BJ (cell line): ENCODE measurements around the gene ANXA6. TPM values are rescaled to one million over a fixed set of nuclear protein-coding genes. Genes with fewer than 3 reads are reported as not detected.

Experiments
- CTCF ChIA-PET: fragments of 350-600 bp; formaldehyde crosslinking; extraction: SDS; loops from one replicate; lab custom pipeline; 2021; ENCODE audit warnings: antibody characterized with exemption, inconsistent platforms; lab: Yijun Ruan, JAX
- POLR2A ChIA-PET: fragments of 300-600 bp; sonication (Branson Sonifier 250); formaldehyde crosslinking; extraction: SDS; loops from one replicate; lab custom pipeline; 2021; ENCODE audit warnings: antibody characterized with exemption; lab: Charles Lee
- DNase-seq: peaks from one replicate; pipeline ENCODE4 v3.0.0-alpha.2; 2011; ENCODE audit warnings: low read depth
- H3K27me3 ChIP-seq: 2 replicates; pipeline ENCODE4 v1.6.0; 2011; ENCODE audit warnings: low read length; ENCODE audit not compliant: control insufficient read depth, insufficient read depth
- H3K36me3 ChIP-seq: 2 replicates; pipeline ENCODE4 v1.5.1; 2011; ENCODE audit warnings: low read length; ENCODE audit not compliant: control insufficient read depth, insufficient read depth
- H3K4me3 ChIP-seq: 2 replicates; pipeline ENCODE4 v1.5.1; 2011; ENCODE audit warnings: low read depth, mild to moderate bottlenecking, control low read depth, low read length
- polyA plus RNA-seq: library from polyadenylated mRNA; depleted of rRNA; stranded (reverse); fragments of >200 nt; gene quantifications from 2 replicates; pipeline ENCODE4 v1.2.3, GENCODE V29; 2011
- TF ChIP-seq, protein P1 (sequence below): IDR thresholded peaks from 2 replicates; pipeline ENCODE4 v1.5.1; 2011; ENCODE audit warnings: low read depth, mild to moderate bottlenecking, control low read depth, inconsistent platforms, low read length, moderate library complexity; ENCODE audit not compliant: insufficient read depth

ANXA6 gene
- polyA plus RNA-seq, 1 experiment, result 528 TPM

DNA sequence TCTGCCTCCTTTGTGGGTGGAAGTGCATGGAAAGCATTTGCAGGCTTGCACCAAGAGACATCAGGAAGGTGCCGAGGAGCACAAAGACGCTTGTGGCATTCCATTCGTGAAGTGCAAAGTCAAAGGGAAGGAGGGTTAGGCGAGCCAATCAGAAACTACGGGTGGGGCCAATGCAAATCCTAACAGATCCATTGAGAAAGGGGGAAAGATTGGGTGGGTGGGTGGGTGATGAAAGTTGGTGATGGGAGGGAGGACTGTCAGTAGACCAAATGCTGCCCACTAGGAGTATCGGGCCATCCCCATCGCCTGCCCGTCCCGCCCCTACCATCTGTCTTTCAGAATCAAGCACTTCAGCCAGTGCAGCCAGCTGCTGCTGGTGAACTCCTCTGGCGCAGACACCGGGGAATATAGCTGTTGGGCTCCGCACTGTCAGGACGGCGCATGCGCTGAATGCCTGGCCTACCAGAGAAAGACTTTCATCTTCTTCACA lies 17.1 kb upstream of the ANXA6 start:
- ChIA-PET POLR2A (no interaction called here), CTCF (interaction anchor here (1.0 kb wide), 1 partner anchor 49 kb away, joined by 3 read pairs; no protein-coding TSS in a partner anchor)
- H3K4me3 ChIP-seq, result no peak overlapping the region

DNA sequence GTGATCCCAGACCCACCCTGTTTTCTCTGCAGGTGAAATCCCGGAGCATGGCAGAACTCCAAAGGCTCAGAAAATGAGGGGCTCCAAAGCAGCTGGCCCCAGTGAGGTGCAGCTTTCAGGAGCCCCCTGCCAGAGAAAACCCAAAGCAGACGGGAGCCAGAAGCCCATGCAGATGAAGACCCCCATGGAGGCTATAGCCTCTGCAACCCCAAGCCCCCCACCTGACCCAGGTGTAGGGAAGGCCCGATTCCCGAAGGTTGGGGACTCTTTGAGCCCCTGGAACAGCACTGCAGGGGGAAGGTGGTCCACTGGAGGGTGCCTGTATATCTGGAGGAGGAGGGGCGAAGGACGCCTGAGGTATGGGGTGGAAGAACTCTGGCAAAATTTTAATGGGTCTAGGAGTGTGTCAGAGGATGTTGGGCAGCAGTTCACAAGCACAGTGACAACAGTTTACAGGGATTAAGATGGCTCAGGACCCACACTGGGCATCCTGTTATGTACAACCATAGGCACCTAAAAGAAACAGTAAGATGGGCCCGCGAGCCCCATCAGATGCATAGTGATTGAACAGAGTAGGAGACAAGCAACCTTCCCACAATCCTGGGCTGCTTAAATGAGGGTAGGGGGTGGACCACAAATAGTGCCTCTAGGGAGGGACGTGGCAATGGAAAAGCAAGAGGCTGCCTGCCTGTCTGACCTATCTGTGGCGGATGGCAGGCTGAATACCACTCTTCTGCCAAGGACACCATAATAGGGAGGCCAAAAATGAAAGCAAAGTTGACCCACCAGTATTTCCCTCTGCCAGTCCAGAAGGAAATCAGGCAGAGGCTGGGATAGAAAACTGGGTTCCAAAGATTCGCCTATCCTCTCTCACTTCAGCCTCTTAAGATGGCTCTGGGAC lies 16.4 kb upstream of the ANXA6 start:
- Histone ChIP-seq H3K36me3 (no peaks in the 10 kb centered on the region), H3K4me3 (no peak overlapping the region), H3K27me3 (peaks cover 6% of the 10 kb centered on the region)
- DNase-seq, result no peak
- ChIA-PET POLR2A (no interaction called here), CTCF (interaction anchor here (0.7 to 2.1 kb wide), 3 partner anchors 10 to 48 kb away, joined by 3 to 8 read pairs (median 5); no protein-coding TSS in a partner anchor)
- TF ChIP-seq, protein P1, sequence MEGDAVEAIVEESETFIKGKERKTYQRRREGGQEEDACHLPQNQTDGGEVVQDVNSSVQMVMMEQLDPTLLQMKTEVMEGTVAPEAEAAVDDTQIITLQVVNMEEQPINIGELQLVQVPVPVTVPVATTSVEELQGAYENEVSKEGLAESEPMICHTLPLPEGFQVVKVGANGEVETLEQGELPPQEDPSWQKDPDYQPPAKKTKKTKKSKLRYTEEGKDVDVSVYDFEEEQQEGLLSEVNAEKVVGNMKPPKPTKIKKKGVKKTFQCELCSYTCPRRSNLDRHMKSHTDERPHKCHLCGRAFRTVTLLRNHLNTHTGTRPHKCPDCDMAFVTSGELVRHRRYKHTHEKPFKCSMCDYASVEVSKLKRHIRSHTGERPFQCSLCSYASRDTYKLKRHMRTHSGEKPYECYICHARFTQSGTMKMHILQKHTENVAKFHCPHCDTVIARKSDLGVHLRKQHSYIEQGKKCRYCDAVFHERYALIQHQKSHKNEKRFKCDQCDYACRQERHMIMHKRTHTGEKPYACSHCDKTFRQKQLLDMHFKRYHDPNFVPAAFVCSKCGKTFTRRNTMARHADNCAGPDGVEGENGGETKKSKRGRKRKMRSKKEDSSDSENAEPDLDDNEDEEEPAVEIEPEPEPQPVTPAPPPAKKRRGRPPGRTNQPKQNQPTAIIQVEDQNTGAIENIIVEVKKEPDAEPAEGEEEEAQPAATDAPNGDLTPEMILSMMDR, result no peak

More for the DNA sequence above, 17.1 kb upstream of the ANXA6 start:
- no peak for DNase-seq
- TF ChIP-seq, protein P1, result no peak
- H3K36me3 ChIP-seq, result no peaks in the 10 kb centered on the region
- H3K27me3 ChIP-seq, result peaks cover 5% of the 10 kb centered on the region; the same call in 1 of the 2 replicates

DNA sequence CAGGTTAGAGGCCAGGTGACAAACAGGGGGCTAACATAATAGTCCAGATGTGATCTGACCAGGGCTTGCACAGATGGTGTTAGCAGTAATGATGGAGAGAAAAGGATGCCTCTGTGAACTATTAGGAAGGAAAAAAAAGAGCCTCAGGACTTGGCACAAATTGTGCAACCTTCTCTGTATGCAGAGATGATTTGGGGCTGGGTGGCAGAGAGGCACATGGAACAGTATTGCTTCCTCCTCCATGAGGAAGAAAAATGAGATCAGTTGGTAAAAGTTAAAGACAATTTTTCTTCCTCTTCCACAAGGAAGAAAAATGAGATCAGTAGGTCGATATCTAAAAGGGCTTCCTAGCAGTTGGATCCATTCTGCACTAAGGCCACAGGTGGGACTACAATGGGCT lies 13.9 kb upstream of the ANXA6 start:
- POLR2A ChIA-PET, result no interaction called here
- TF ChIP-seq, protein P1, result no peak
- Histone ChIP-seq H3K27me3 (peaks cover 1% of the 10 kb centered on the region; the same call in 1 of the 2 replicates), H3K36me3 (no peaks in the 10 kb centered on the region), H3K4me3 (no peak overlapping the region)
- no peak for DNase-seq
- CTCF ChIA-PET, result no interaction called here

GRCh38 chr5:151168602-151169344 lies 11.2 kb upstream of the ANXA6 start:
- TF ChIP-seq, protein P1, result no peak
- DNase-seq, result no peak
- Histone ChIP-seq H3K36me3 (no peaks in the 10 kb centered on the region), H3K4me3 (no peak overlapping the region), H3K27me3 (peaks cover 1% of the 10 kb centered on the region; the same call in 1 of the 2 replicates)
- POLR2A ChIA-PET, result no interaction called here
- CTCF ChIA-PET, result interaction anchor here (0.6 to 7.1 kb wide), 5 partner anchors 30 to 86 kb away, joined by 3 to 184 read pairs (median 3); no protein-coding TSS in a partner anchor

DNA sequence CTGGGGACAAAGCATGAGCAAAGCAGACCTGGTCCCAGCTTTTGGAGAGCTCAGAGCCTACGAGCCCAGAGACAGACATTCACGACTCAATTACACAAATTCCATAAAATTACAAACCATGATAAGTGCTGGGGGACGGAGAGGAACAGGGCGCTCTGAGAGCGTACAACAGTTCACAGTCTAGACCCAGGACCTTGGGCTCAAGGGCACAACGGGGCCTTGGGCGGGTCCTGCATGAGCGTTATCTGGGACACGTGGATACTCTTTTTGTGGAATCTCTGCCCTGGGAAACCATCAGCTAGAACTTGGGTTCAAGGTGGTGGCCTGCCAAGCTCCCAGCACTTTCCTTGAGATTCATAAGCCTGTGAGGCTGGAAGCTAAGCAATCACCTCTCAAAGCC lies 9.4 kb upstream of the ANXA6 start:
- H3K36me3 ChIP-seq, result no peaks in the 10 kb centered on the region
- H3K4me3 ChIP-seq, result no peak overlapping the region
- DNase-seq, result no peak
- POLR2A ChIA-PET, result no interaction called here
- H3K27me3 ChIP-seq, result peaks cover 1% of the 10 kb centered on the region; the same call in 1 of the 2 replicates
- CTCF ChIA-PET, result interaction anchor here (0.7 to 7.1 kb wide), 8 partner anchors 11 to 165 kb away, joined by 3 to 184 read pairs (median 4); no protein-coding TSS in a partner anchor
- TF ChIP-seq, protein P1, result no peak
